GM19239 (cell line): ENCODE results near the gene JAG2.

Source experiments
- DNase-seq: peaks from one replicate; pipeline ENCODE4 v3.0.0; 2011; ENCODE audit warnings: low spot score; ENCODE audit not compliant: insufficient read length
- FAIRE-seq: peaks from 2 replicates; lab custom pipeline; 2011; peaks lifted over from hg19 to GRCh38; lab: Jason Lieb, UNC

Gene JAG2

GRCh38 chr14:105185001-105185400 is 16.4 kb upstream of the JAG2 start:
- DNase-seq (no peak), FAIRE-seq (no peak)

DNA sequence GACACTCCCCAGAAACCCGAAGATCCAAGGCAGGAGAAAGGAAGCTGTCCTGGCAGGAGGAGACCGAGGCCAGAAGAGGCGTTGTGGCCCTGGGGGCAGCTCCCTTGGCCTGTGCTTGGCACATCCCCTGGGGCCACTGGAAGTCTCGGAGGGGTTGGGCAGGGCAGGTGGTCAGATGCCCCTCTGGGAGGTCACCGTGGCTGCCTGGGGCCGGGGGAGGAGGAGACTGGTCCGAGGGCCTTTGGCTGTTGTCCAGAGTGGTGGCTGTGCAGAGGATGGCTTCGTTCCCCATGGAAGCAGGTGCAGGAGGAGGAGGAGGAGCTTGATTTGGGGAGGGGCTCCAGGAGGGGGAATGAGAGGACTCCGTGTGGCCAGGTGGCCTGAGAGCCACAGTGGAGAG is 15.9 kb upstream of the JAG2 start:
- no peak for DNase-seq
- no peak for FAIRE-seq

GRCh38 chr14:105182296-105183020 is 13.9 kb upstream of the JAG2 start:
- FAIRE-seq (no peak), DNase-seq (no peak)

GRCh38 chr14:105181549-105182295 is 13.1 kb upstream of the JAG2 start:
- DNase-seq (no peak), FAIRE-seq (no peak)

DNA sequence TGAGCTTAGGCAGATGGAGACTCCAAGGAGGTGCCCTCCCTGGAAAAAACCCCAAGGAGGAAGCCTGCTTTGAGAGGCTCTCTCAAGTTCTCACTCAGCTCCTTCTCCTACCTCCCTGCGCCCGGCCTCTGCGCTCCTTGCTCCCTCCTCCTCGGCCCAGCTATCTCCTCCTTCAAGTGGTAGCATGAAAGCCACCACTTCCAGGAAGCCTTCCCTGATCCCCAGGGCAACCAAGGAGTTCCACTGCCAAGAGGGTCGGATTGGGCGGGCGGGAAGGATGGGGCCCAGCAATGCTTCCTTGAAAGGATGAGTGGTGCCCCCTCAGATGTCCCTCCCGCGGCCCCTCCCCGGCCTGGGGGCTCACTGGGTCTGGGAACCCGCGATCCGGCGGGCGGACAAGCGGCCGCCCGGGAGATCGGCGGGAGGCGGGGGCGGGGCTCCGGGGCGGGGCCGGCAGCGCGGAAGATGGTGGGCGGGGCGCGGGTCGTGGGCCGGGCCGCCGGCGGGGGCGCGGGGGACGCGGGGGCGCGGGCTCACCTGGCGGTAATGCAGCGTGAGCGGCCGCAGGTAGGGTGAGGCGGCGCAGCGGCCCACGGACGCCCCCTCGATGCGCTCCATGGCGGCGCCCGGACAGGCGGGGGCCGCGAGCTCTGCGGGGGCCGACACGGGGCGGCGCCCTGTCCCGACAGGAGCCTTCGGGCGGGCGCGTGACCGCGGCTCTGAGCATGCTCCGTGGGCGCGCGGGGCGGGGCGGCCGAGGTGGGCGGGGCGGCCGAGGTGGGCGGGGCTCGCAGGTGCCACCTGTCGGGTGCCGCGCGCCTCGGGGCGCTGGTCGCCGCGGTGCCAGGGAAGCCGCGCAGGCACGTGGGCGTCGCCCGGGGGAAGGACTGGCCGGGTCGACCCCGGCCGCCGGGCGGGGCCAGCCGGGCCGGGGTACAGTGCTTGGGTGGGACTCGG is 12.3 kb upstream of the JAG2 start, which contains the start of gene NUDT14:
TSS of gene NUDT14 (minus strand) at position 721 of the 957 bp plus-strand sequence. CDS start at position 618, 103 bp downstream.
- peak; percentile 8 for FAIRE-seq
- peak; percentile 99 for DNase-seq

GRCh38 chr14:105179191-105179590 is 10.6 kb upstream of the JAG2 start:
- no peak for FAIRE-seq

DNA sequence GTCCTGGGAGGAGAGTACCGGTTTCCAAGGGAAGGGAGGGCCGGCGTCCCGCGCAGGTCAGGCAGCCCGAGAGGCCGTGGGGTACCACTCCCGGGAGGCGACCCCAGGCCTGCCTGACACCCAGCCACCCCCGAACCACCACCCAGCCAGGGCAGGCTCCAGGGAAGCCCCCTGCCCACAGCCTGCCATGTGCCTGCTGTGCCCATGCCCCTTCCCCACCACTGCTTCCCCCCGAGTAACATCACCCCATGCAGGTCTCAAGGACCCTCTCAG is 10.2 kb upstream of the JAG2 start:
- DNase-seq (no peak), FAIRE-seq (no peak)

More at GRCh38 chr14:105179191-105179590, 10.6 kb upstream of the JAG2 start:
- no peak for DNase-seq

DNA sequence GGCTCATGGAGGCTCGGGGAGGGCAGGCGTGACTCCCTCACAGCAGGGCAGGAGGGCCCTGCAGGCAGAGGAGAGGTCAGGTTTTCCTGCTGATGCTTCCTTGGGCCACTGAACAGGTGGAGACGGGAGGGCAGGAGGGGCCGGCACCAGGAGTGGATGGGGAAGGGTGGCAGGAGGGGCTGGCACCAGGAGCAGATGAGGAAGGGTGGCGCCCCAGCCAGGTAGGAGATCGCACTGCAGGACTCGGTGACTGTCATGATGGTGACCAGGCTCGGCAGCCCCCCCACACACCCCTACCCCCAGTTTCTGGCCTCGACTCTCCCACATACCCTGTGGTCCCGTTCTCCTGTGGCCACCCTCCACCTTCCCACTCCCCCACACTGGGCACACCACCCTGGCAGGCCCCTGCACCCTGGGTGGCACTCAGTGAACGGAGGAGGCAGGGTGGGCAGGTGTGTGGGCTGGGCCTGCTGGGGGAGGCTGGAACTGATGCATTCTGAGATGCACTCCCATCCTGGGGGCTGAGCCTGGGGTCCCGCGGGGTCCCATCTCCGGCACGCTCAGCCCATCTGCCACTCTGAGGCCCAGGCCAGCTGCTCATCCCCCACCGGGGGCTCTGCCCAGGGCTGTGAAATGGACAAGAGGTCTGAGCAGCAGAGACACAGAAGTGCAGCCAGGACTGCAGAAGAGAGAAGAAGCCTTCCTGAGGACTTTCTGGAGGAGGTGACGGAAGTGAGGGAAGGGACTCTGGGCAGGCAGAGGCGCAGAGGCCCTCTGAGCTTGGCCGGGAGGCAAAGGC is 9.7 kb upstream of the JAG2 start:
- FAIRE-seq (no peak), DNase-seq (no peak)

DNA sequence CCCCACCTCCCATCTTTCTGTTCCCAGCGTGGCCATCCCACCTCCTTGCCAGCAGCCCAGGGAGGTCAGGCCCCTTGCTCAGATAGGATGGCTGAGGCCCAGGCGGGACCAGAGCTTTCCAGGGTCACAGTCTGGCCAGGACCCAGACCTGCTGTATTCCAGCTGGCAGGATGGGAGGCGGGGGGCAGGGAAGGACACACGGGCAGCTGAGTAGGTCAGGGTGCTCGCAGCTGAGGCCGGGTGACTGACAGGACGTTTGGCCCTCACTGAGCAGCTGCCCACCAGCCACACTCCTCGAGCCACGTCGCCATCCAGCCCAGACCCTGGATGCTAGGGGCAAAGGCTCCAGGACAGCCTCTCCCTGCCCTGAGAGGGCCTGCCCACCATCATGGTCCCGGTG is 8.5 kb upstream of the JAG2 start:
- FAIRE-seq (no peak), DNase-seq (no peak)

DNA sequence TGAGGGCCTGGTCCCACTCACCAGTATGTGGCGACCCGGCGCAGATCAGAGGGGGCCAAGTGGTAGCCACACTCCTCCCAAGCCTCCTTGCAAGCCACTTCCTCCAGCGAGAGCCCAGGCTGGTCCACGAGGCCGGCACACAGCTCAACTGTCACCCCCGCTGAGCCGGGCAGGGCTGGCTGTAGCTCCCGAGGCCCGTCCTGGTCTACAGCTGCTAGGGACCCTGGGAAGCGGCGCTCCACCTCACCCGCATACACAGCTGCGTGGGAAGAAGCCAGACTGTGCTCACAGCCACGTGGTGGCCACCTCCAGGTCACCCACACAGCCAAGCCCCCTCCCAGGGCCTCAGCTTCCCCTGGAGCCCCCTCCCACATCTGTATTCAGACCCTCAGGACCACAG is 7.9 kb upstream of the JAG2 start:
- DNase-seq (no peak), FAIRE-seq (no peak)

DNA sequence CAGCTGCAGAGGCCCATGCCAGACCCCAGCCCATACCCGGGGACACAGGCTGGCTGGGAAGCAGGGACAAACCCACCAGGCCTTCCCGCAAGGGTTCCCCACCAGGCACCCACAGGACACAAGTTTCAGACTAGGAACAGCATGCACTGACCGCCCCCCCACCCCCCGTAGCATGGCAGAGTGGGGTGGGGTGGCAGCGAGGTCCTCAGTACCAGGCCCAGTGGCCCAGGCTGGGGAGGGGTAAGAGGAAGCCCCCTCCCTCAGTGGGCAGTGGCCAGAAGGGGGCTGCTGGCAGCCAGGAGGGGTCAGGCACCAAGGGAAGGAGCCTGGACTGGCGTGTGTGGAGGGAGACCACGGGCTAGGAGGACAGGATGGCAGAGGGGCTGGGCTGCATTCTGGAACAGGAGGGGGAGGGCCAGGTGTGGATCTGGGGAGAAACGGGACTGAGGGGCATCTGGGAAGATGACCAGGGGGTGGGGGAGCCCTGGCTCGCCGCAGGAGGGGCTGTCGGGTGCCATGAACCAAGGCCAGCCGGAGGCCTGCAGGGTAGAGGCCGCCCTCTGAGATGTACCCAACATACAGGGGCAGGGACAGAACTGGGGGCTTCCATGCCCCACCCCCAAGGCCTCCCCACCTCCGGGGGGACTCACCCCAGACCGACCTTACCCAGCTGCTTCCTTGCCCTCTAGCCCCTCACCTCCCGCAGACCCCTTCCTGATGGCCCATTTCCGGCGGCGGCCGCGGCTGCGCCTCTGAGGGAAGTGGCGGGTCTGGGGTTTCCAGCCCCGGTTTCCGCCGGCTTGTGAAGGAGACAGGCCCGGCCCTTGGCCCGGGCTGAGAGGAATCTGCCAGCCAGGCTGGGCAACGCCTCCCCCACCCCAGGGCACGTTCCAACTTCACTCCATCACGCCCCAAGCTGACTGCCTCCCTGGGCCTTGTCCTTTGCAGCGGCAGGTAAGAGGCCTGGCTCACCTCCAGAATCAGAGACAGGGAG is 5.6 kb upstream of the JAG2 start:
- no peak for DNase-seq
- FAIRE-seq: no peak

- DNase-seq (no peak), FAIRE-seq (no peak)
These were observed 4.6 kb upstream of the JAG2 start for GRCh38 chr14:105173145-105173544.

DNA sequence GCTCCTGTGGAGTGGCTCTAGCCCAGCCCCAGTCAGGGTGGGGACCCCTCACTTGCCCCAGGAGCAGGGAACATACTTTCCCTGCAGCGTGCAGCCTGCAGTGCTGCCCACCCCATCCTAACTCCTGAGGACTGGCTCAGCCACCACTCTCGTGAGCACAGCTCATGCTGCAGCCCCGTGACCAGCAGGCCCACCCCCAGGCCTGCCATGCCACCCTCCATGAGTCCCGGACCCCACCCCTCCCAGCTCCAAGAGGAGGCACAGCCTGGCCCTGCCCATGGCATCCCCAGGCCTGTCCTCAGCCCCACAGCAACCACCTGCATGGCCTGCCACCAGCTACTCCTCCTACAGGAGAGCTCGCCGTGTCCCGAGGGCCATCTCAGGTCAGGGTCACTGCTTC is 3.9 kb upstream of the JAG2 start:
- FAIRE-seq (no peak), DNase-seq (no peak)

GRCh38 chr14:105171004-105171673 is 2.6 kb upstream of the JAG2 start:
- FAIRE-seq: no peak
- DNase-seq: no peak

GRCh38 chr14:105169776-105170655 is 1.4 kb upstream of the JAG2 start:
- DNase-seq: no peak
- no peak for FAIRE-seq

- no peak for DNase-seq
- no peak for FAIRE-seq
These were observed 467 bp upstream of the JAG2 start for GRCh38 chr14:105168979-105169507.

- no peak for FAIRE-seq
These were observed 519 bp downstream of the JAG2 start for GRCh38 chr14:105168093-105168420.

More at GRCh38 chr14:105168093-105168420, 519 bp downstream of the JAG2 start:
- no peak for DNase-seq
